Fibroblast of skin of left biceps (primary cell): ENCODE results near the gene SSBP4.

ENCODE experiments used
- DNase-seq, 2 experiments: peaks; one replicate each; pipeline ENCODE4 v3.0.0-alpha.2; 2013; ENCODE audit warnings: low read depth in 2 of 2

The SSBP4 gene

DNA sequence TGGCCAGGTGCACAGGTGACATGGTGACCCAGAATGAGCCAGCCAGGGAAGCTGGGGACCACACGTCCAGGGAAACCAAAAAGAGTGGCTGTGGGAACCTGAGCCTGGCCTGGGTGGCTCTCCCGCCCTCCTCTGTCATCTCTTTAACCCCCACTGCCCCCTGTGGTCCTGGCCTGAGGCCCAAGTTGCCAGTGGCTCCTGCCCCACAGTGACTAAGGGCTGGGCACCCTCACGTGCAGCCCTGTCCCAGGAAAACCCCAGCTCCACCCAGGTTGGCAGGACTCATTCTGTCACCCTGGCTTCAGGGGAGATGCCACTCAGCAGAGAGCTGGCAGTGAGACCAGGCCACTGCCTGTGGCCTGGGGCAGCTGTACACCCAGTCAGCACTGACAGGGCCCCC is 49.3 kb downstream of the SSBP4 start:
- DNase-seq: no peak

DNA sequence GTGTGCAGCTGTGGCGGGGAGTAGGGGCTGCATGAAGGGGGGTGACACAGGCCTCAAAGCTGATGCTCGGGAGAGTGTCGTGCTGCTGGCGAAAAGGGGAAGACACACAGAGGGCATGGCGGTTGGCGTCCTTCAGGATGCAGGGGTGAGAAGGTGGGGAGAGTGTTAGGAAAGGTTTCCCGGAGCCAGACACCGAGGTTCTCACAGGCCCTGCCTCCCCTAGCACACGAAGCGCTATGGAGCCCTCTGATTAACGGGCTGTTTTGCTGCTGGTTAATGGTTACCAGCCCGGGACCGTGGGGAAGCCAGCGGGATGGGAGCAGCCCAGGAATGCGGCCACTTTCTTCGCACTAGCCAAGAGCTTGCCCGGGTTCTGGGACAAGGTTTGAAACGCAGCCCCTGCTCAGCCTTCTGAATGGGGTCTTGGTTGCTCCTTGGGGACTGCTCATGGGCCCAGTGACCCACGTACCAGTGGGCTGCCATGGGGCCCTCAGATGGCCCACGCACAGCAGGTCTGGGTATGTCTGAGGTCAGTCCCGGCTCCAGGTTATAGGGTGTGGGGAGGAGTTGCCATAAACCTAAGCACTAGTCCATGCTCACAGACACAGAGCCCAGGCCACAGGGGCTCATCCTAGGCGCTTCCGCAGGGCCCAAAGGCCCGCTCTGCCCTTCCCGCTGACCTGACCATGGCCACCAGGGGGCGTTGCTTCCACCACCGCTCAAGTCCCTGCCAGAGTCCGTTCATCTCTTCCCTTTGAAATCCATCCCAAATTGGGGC is 50.1 kb downstream of the SSBP4 start:
- no peak for DNase-seq

DNA sequence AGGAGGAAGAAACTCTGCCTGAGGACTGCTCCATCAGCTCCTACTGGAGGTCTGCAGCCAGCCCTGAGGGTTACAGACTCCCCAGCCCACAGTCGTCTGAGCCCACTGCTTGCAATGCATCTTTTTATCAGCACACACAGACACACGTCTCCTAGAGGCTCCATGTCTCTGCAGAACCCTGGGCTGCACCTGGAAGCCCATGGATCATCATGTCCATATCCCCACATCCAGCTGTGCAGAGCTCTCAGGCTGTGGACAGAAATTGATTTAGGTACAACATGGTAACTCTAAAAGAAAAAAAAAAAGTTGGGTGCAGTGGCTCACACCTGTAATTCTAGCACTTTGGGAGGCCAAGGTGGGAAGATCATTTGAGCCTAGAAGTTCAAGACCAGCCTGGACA is 51.6 kb downstream of the SSBP4 start:
- DNase-seq: no peak

DNA sequence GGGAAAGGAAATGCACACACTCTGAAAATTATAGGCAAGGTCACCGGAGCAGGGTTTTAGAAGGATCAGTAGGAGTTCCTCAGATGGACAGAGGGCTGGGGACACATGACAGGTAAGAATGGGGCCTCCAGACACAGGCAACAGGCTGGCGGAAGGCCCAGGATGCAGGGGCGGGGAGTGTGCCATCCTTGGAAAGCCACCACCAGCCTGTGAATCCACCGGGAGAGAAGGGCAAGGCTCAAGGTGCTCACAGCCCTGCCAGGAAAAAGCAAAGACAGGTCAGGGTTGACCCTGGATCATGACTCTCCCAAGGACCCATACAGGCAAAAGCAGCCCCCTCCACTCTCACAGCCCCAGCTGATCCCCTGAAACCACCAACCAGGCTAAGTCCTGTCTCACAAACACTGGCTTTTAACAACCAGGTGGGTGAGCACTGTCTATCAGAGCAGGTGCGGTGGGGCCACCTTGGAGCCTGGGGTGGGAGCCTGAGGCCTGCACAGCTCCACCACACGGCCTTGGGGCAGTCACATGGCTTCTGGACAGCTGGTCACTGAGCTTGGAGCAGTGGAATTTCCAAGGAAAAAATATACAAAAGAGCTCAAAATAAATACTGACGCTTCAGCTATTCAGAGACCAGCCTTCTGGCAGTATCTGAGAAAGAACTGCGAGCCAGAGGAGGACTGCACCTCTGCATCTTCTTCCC is 54.0 kb downstream of the SSBP4 start:
- DNase-seq: no peak

DNA sequence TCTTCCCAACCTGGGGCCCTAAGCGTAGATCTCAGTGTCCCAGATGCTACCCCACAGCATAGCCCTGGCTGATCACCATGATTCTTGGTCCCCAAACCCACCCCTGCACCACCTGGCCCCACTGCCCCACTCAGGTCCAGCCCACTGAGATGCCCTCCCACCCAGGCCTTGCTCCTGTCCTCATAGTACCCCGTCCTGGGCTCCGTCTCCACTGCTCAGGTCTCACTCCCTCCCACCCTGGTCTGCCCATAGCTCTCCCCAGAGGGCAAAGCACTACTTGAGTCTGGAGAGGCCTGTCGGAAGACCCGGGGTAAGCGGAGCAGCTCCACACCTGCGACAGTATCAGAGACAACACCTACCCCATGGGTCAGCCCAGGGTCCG is 54.5 kb downstream of the SSBP4 start:
- no peak for DNase-seq

DNA sequence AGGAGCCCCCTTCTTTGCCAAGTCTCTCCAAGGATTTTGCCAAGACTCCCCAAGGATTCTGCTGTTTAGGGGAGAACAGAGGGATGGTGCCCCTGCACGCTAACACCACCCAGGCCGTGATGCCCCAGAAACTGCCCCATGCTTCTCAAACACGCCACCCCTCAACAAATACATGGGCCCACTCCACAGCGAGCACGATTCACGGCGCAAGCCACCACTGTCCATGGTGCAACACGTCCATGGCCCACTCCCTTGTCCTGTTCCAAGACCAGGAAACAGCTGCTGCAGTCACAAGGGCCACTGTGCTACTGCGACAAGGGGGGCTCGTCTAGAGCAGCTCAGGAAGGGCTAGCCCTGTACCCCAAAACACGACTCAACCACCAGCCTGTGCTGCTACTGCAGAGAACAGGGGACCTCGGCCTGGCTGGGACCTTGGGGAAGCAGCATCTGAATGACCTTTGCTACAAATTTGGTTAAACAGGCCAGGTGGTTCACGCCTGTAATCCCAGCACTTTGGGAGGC is 55.2 kb downstream of the SSBP4 start:
- no peak for DNase-seq

DNA sequence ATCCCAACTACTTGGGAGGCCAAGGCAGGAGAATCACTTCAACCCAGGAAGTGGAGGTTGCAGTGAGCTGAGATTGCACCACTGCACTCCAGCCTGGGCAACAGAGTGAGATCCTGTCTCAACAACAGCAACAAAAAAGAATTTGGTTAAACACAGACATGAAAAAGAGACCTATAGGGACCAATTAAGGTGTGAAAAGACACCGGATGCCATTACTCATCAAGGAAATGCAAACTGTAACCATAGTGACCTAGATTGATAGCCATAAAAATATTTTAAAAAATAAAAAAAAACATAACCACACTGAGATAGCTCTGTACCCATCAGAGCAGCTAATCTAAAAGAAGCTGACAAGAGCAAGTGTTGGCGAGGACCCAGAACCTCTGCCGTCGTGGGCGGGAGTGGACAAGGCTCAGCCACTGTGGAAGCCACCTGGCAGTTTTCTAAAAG is 55.8 kb downstream of the SSBP4 start:
- no peak for DNase-seq

DNA sequence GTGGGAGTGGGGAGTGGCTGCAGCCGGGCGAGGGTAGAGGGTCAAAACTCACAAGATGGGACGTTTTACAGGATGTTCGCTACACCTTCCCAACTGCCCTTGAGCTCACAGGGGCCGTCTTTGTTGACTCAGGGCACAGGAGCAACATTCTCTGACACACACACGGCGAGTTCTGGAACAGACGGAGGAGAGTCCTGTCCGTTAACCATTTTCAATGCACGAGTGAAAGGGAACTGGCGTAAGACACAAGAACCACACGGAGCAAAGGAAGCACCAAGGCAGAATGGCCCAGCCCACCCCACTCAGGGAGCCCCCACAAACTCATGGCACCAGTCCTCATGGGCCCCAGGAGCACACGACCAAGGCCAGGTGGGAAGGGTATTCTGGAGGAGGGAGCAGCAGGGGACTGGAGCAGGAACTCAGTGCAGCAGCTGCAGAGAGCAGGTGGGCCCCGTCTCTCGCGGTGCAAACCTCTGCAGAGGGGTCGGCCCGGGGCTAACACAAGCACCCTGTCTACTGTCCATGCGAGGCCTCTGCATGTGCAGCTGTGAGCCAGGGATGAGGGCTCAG is 56.6 kb downstream of the SSBP4 start:
- DNase-seq: no peak

DNA sequence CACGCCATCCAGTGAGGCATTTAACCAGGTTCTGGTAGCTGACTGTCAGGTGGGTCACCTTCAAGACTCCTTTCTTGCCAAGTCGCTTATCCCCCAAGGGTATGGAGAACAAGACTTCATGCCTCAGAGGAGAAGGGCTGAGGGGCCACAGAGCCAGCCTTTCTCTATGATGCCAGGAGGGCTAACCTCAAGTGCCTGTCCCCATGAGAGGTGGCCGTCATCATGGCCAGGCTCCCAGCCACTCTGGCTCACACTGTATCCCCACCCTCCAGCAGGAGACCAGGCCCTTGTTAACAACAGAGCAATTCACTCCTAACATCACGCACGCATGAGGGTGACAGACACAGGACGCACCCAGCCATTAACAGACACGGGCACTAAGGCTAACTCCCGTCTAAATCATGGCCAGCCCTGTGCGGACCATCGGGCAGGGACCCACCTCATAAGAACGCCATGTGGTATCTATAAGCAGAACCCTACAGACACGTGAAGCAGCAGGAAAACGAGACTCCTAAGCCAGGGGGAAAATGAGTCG is 57.4 kb downstream of the SSBP4 start:
- DNase-seq: no peak

DNA sequence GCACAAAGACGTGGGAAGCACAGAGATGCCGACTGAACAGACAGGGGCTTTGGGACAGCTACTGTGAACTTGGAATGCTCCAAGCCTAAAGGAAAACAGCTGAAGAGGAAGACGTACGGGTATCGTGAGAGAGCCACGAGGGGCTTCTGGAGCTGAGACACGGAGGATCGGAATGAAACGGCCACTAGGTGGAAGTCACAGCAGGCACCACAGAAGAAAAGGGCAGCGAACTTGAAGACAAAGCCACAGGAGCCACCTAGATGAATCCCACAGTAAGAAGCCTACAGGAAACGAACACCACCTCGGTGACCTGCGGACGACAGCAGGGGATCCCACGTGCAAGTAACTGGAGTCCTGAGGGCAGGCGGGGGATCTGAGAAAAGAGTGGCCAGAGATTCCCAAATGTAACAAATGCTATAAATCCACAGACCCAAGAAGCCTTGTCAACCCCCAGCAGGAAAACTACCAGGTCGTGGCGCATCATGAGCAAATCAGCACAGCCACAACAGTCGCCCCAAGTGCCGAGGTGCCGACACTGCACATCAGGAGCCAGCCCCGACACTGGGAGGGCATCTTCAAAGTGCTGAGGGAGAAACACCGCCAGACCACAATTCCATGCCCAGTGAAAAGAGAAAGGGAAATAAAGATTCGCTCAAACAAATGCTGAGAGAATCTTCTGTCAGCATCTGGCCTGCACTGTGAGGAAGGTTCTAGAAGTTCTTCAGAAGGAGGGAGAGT is 58.0 kb downstream of the SSBP4 start:
- DNase-seq: no peak

DNA sequence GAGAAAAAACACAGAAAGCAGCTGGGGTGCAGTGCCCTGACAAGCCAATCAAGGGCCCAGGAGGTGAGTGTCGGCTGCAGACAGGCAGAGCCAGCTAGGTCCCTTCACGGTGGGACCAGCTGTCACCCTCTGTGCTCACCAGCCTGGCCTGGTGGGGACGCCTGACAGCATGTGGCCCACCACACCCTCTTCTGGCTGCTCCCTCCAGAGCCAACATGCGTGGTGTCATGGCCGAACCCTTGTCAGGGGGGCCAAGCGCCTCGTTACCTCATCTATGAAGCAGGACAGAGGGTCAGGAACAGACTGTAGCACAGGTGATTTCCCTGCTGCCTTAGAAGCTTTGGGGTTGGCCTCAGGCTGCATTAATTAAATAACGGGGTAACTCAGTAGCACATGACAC is 58.8 kb downstream of the SSBP4 start:
- DNase-seq: no peak

DNA sequence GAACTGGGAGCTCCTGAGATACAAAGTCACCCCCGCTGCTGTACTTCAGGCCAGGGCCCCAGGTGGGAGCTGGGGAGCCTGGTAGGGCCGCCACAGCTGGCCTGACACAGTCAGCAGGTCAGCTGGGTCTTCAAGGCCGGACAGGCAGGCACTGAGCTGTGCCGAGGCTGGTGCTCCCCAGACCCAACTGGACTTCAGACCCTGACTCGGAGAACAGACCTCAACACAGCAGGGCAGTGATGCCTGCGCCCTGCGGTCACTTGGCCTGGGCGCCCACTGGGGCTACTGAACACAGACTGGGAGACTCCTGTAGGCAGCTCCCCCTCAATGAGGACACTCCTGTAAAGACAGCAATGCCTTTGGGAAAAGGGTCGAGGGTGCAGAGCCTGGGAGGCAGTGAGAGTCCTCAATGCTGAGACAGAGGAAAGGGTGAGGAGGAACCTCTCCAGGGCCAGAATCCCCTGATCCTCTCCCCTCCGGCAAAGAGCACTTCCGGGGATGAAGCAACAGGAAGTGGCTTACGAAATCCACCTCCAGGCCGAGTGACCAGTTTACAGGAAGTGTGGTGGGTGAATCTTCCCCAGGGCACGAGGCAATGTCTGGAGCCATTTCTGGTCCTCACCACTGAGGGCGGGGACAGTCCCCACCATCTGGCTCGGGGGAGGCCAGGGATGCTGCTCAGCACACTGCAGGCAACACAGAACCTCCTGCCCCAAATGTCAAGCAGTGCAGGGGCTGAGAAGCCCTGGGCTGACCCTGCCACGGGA is 59.5 kb downstream of the SSBP4 start:
- peak; percentile 43 to 48 for DNase-seq

DNA sequence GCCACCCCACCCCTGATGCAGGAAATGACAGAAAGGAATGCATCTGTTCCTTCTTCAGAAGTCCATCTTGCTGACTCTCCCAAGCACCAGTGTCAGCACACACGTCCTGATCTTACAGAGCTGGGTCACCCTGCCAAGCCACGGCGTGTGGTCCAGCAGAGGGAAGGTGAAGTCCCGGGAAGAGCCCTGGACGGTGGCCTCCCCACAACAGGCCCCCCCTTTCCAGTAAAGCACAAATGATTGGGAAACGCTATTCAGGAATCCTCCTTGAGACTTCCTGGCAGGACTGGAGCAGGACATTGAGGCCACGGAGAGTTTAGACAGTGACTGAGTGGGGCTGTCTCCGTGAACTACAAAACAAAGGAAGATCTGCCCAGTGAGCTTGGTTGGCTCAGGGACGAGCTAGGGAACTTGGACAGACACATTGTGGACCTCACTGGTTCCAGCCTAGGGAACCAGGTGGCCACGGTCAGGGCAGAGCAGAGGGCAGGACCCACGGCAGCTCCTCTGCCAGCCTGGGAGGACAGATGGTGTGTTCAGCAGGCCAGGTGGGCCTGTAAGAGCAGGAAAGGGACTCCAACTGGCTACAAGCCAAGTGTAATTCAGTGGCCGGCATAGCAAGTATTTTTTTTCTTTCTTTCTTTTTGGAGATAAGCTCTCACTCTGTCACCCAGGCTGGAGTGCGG is 61.0 kb downstream of the SSBP4 start:
- DNase-seq: no peak

DNA sequence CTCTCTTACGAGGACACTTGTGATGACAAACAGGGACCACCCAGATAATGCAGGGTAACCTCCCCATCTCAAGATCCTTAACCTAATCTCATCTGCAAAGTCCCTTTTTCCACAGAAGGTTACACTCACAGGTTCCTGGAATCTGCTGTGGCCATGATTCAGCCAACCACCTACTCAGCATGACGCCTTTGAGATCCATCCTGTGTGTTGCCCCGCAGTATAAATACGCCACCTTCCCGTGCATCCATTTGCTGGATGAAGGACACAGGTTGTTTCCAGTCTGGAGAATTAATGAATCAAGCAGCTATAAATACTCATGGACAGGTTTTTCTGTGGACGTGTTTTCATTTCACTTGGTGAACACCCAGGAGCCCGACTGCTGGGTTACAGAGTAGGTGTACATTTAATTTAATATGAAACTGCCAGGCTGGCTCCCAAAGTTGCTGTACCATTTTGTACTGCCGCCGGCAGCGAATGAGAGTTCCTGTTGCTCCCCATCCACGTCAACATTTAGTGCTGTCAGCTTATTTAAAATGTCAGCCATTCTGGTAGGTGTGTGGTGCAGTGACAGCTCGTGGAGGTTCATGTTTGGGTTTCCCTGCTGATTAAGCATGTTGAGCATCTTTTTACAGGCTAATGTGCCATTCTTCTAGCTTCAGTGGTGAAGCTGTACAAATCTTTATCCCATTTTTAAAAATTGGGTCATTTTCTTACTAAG is 62.5 kb downstream of the SSBP4 start:
- no peak for DNase-seq

DNA sequence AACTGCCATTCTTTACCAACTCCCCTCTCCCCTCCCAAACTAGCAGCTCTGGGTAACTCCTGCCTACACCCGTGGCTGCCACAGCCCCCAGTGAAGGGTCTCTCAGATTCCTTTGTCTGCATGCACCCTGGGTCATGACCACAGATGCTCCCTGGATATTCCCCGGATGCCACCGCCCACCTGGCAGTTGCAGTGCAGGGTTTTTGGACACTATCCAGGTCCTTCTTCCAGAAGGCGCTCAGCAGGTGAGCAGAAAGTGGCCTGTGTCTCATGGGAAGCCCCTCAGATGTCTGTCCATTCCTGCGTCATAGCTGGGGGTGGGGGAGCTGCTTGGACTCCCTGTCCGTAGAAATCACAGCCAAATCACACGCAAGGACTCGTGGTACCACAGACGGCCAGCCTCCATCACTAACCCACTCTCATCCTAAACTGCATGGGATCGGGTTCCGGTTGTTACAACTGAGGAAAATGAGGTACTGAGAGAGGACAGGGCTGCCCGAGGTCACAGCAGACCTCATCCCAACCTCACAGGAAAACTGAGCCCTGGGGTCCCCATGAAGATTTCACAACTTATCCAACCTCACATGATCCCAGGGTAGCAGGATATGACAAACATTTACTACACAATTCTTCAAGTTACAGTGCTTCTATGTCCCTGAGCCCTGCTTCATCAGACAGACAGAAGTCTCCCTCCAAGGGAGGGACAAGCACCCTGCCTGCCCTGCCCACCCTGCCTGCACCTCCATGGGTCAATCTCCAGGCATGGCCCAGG is 64.1 kb downstream of the SSBP4 start:
- DNase-seq: no peak
